ENCODE results near the gene RAB38.

Gene RAB38

DNA sequence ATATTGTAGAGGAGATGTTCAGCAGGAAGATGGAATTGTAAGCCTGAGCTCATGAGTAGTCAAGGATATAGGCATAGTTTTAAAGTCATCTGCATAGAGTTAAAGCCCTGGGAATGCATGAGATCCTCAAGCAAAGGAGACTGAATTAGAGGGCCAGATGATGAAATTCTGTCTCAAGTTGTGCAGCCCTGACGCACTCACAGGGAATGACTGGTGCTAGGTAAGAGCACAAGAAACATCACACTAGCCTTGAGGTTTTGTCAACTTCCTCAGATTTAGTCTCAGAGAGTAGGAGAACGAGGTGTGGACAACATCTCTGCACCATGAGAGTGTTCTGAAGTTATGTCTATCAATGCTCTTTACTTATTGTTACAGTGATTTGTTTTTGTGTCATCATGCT is 5.8 kb downstream of the RAB38 start:
- no peak for DNase-seq

DNA sequence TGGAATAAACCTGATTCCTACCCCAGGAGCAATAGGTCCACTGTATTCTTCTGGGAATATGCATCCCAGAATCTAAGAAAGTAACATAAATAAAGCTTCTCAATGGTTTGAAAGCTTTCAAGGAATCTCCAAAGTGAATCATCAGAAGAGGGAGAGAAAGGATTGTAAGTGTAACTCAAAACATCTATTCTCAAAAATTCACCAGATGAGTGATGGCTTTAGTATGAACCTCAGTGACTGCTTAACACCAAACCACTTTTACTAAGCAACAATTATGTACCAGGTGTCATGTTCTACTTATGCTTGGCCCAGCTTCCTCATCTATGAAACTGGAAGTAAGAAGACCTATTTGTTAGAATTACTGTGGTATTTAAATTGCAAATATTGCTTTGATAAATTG is 7.4 kb downstream of the RAB38 start:
- no peak for DNase-seq

GRCh38 chr11:88164806-88165585 is 10.2 kb downstream of the RAB38 start:
- no peak for DNase-seq

GRCh38 chr11:88164320-88164719 is 10.9 kb downstream of the RAB38 start:
- no peak for DNase-seq

- DNase-seq, result no peak
Measured at GRCh38 chr11:88158081-88158480, 17.2 kb downstream of the RAB38 start.

DNA sequence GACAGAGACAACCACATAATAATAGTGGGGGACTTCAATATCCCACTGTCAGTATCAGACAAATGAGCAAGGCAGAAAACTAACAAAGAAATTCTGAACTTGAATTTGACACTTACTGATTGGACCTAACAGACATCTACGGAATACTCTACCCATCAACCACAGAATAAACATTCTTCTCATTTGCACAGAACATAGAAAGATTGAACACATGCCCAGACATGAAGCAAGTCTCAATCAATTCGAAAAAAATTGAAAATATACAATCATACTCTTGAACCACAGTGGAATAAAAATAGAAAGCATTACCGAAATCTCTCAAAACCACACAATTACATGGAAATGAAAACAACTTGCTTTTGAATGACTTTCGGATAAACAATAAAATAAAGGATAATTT is 17.9 kb downstream of the RAB38 start:
- DNase-seq, result no peak

GRCh38 chr11:88152381-88152780 is 22.9 kb downstream of the RAB38 start:
- no peak for DNase-seq

GRCh38 chr11:88151709-88152265 is 23.5 kb downstream of the RAB38 start:
- no peak for DNase-seq

GRCh38 chr11:88146106-88146505 is 29.1 kb downstream of the RAB38 start:
- no peak for DNase-seq

- DNase-seq, result no peak
Measured at GRCh38 chr11:88139865-88140264, 35.4 kb downstream of the RAB38 start.

- DNase-seq, result no peak
Measured at GRCh38 chr11:88131764-88132470, 43.3 kb downstream of the RAB38 start.

- no peak for DNase-seq
Measured at GRCh38 chr11:88122956-88123355, 52.3 kb downstream of the RAB38 start.

- no peak for DNase-seq
Measured at GRCh38 chr11:88119561-88119960, 55.7 kb downstream of the RAB38 start.

- no peak for DNase-seq
Measured at GRCh38 chr11:88117281-88117858, 57.9 kb downstream of the RAB38 start.

GRCh38 chr11:88115828-88116755 is 59.2 kb downstream of the RAB38 start:
- DNase-seq, result no peak

- DNase-seq, result no peak
Measured at GRCh38 chr11:88114486-88115045, 60.7 kb downstream of the RAB38 start.

GRCh38 chr11:88106666-88107065 is 68.6 kb downstream of the RAB38 start:
- DNase-seq, result no peak

DNA sequence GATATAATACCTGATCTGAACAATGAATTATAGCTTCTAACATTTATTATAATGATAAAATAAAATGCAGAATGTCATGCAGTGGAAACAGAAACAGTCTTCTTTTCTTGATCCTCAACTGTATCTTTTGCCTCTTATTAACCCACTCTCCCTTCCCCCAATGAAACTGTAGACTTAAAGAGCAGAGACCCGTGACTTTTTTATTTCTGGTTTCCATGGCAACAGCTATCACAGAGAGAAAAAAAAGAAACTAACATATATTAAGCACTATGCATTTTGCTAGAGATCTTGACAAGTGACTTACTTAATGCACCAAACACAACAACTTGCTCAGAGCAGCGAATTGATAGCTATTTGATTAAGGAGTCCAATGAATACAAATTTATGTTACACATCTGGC is 69.3 kb downstream of the RAB38 start:
- no peak for DNase-seq

DNA sequence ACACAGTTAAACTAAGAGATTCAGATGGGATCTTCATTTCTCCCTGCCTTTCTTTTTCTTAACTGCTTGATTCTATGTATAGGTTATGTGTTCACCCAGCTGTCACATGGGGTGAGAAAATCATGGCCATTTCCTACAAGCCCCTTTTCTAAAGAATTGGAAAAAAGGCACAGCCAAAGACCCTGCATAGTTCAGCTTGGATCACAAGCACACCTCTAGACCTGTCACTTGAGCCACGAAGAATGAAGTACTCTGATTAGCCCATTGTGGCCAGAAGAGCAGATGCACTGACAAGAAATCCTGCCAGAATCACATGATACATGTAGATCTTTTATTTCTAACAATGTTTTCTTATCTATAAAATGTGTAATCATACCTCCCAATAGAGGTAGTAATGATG is 69.7 kb downstream of the RAB38 start:
- no peak for DNase-seq

DNA sequence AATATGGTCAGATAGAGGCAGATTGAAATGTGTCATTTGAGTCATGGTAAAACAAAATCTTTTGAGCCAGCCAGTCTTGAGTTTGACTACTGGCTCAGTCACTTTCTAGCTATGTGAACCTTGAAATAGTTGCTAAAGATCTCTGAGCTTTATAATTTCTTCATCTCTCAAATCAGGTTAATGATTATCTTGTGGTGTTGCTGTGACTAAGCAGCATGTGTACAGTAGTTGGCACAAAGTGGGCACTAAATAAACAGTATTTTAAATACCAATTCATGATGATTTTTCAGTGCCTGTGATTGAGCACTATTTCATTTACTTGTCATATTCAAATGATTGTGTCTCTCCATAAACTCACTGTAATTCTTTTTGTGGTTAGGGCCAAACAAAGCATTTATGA is 70.8 kb downstream of the RAB38 start:
- no peak for DNase-seq

GRCh38 chr11:88103337-88104206 is 71.7 kb downstream of the RAB38 start:
- peak; percentile 24 for DNase-seq
